WTC11 (cell line): Measurements from ENCODE around the gene SLIT1. TPM values are rescaled to one million over a fixed set of nuclear protein-coding genes. Genes with fewer than 3 reads are reported as not detected.

Experiments used
- ATAC-seq: fragments of 200-7000 bp; cut with Tn5 transposase; 2 replicates; pipeline ENCODE4 v1.10.0; 2021; ENCODE audit warnings: mild to moderate bottlenecking, moderate library complexity
- CTCF ChIA-PET: fragments of 300-600 bp; sonication (Branson Sonifier 250); formaldehyde crosslinking; loops from one replicate; lab custom pipeline; 2021; ENCODE audit warnings: antibody characterized with exemption; lab: Charles Lee
- POLR2A ChIA-PET: fragments of 350-600 bp; sonication (Branson Sonifier 250); formaldehyde crosslinking; loops from one replicate; lab custom pipeline; 2021; ENCODE audit warnings: antibody characterized with exemption; lab: Charles Lee
- DNase-seq: peaks from one replicate; pipeline ENCODE4 v3.0.0; 2021; ENCODE audit warnings: low spot score
- H3K27ac Mint-ChIP-seq: 2 replicates; pipeline ENCODE4 v1.8.0; 2021; ENCODE audit warnings: mixed read lengths
- H3K27me3 Mint-ChIP-seq: 2 replicates; pipeline ENCODE4 v1.8.0; 2021; ENCODE audit warnings: low read depth, mild to moderate bottlenecking, moderate library complexity, mixed read lengths
- H3K36me3 Mint-ChIP-seq: 2 replicates; pipeline ENCODE4 v1.8.0; 2021; ENCODE audit warnings: mixed read lengths
- H3K4me1 Mint-ChIP-seq: 2 replicates; pipeline ENCODE4 v1.8.0; 2022; ENCODE audit warnings: mixed read lengths
- H3K4me3 Mint-ChIP-seq: 2 replicates; pipeline ENCODE4 v1.8.0; 2021; ENCODE audit warnings: mild to moderate bottlenecking, moderate library complexity, mixed read lengths
- H3K9me3 Mint-ChIP-seq: 2 replicates; pipeline ENCODE4 v1.8.0; 2021; ENCODE audit warnings: mixed read lengths
- ATF3 ChIP-seq: sonication (generic); formaldehyde crosslinking; conservative IDR thresholded peaks from 2 replicates; pipeline ENCODE4 v1.8.1; 2022; ENCODE audit warnings: mild to moderate bottlenecking, missing genetic modification reagents
- CREB1 ChIP-seq: sonication (generic); formaldehyde crosslinking; IDR thresholded peaks from 2 replicates; pipeline ENCODE4 v1.8.0; 2023; ENCODE audit warnings: mild to moderate bottlenecking, missing genetic modification reagents
- CREM ChIP-seq: sonication (generic); formaldehyde crosslinking; IDR thresholded peaks from 2 replicates; pipeline ENCODE4 v1.8.1; 2022; ENCODE audit warnings: mild to moderate bottlenecking, missing genetic modification reagents, moderate library complexity
- CTCF ChIP-seq: fragments of 200-600 bp; IDR thresholded peaks from 2 replicates; pipeline ENCODE4 v1.8.0; 2022; ENCODE audit warnings: antibody characterized with exemption
- FOXP1 ChIP-seq: sonication (generic); formaldehyde crosslinking; IDR thresholded peaks from 2 replicates; pipeline ENCODE4 v1.8.0; 2022; ENCODE audit warnings: missing genetic modification reagents, mild to moderate bottlenecking, moderate library complexity, borderline replicate concordance
- HMGA2 ChIP-seq: fragments of 250-450 bp; sonication (Bioruptor Pico); IDR thresholded peaks from 2 replicates; pipeline ENCODE4 v1.4.0; 2021; ENCODE audit warnings: mild to moderate bottlenecking, moderate library complexity
- IRF1 ChIP-seq: sonication (generic); formaldehyde crosslinking; IDR thresholded peaks from 2 replicates; pipeline ENCODE4 v1.8.0; 2023; ENCODE audit warnings: missing genetic modification reagents
- KAT7 ChIP-seq: sonication (generic); formaldehyde crosslinking; IDR thresholded peaks from 2 replicates; pipeline ENCODE4 v1.8.1; 2023; ENCODE audit warnings: missing genetic modification reagents, mild to moderate bottlenecking, borderline replicate concordance
- MLX ChIP-seq: sonication (generic); formaldehyde crosslinking; IDR thresholded peaks from 2 replicates; pipeline ENCODE4 v1.8.1; 2023; ENCODE audit warnings: mild to moderate bottlenecking, missing genetic modification reagents, moderate library complexity
- NR2C2 ChIP-seq: sonication (generic); formaldehyde crosslinking; IDR thresholded peaks from 2 replicates; pipeline ENCODE4 v1.8.0; 2022; ENCODE audit warnings: mild to moderate bottlenecking, missing genetic modification reagents
- SMAD3 ChIP-seq: sonication (generic); formaldehyde crosslinking; IDR thresholded peaks from 2 replicates; pipeline ENCODE4 v1.8.0; 2022; ENCODE audit warnings: missing genetic modification reagents, mild to moderate bottlenecking, borderline replicate concordance
- SMAD4 ChIP-seq: sonication (generic); formaldehyde crosslinking; IDR thresholded peaks from 2 replicates; pipeline ENCODE4 v1.8.0; 2022; ENCODE audit warnings: mild to moderate bottlenecking, missing genetic modification reagents
- TEAD4 ChIP-seq: sonication (generic); formaldehyde crosslinking; IDR thresholded peaks from 2 replicates; pipeline ENCODE4 v1.8.0; 2022; ENCODE audit warnings: mild to moderate bottlenecking, missing genetic modification reagents
- USF1 ChIP-seq: sonication (generic); formaldehyde crosslinking; IDR thresholded peaks from 2 replicates; pipeline ENCODE4 v1.8.0; 2022; ENCODE audit warnings: mild to moderate bottlenecking, missing genetic modification reagents
- ZBTB21 ChIP-seq: sonication (generic); formaldehyde crosslinking; IDR thresholded peaks from 2 replicates; pipeline ENCODE4 v1.8.1; 2023; ENCODE audit warnings: mild to moderate bottlenecking, missing genetic modification reagents, borderline replicate concordance
- ZMAT4 ChIP-seq: fragments of 250-450 bp; sonication (Bioruptor Pico); IDR thresholded peaks from 2 replicates; pipeline ENCODE4 v1.9.0; 2021; ENCODE audit warnings: mild to moderate bottlenecking
- ZNF121 ChIP-seq: sonication (generic); formaldehyde crosslinking; IDR thresholded peaks from 2 replicates; pipeline ENCODE4 v1.8.0; 2023; ENCODE audit warnings: missing genetic modification reagents
- ZNF219 ChIP-seq: sonication (generic); formaldehyde crosslinking; IDR thresholded peaks from 2 replicates; pipeline ENCODE4 v1.8.0; 2023; ENCODE audit warnings: missing genetic modification reagents, mild to moderate bottlenecking, borderline replicate concordance
- ZNF396 ChIP-seq: fragments of 250-450 bp; sonication (Bioruptor Pico); IDR thresholded peaks from 2 replicates; pipeline ENCODE4 v1.8.0; 2021; ENCODE audit warnings: mild to moderate bottlenecking, moderate library complexity, borderline replicate concordance
- total RNA-seq: library from RNA; stranded (reverse); gene quantifications from 3 replicates; pipeline ENCODE4 v1.2.3, GENCODE V29; 2021
- TF ChIP-seq, protein P1 (sequence below): sonication (generic); formaldehyde crosslinking; IDR thresholded peaks from 2 replicates; pipeline ENCODE4 v1.8.1; 2023; ENCODE audit warnings: mild to moderate bottlenecking, missing genetic modification reagents, moderate library complexity
- TF ChIP-seq, protein P2 (sequence below): sonication (generic); formaldehyde crosslinking; IDR thresholded peaks from 2 replicates; pipeline ENCODE4 v1.8.1; 2022; ENCODE audit warnings: mild to moderate bottlenecking, moderate library complexity, missing genetic modification reagents
- TF ChIP-seq, protein P3 (sequence below): sonication (generic); formaldehyde crosslinking; IDR thresholded peaks from 2 replicates; pipeline ENCODE4 v1.8.0; 2022; ENCODE audit warnings: mild to moderate bottlenecking, missing genetic modification reagents
- TF ChIP-seq, protein P4 (sequence below): sonication (generic); formaldehyde crosslinking; IDR thresholded peaks from 2 replicates; pipeline ENCODE4 v1.8.0; 2022; ENCODE audit warnings: mild to moderate bottlenecking, missing genetic modification reagents

The SLIT1 gene
- total RNA-seq, 1 experiment from 2014 or later: 1.6 TPM

DNA sequence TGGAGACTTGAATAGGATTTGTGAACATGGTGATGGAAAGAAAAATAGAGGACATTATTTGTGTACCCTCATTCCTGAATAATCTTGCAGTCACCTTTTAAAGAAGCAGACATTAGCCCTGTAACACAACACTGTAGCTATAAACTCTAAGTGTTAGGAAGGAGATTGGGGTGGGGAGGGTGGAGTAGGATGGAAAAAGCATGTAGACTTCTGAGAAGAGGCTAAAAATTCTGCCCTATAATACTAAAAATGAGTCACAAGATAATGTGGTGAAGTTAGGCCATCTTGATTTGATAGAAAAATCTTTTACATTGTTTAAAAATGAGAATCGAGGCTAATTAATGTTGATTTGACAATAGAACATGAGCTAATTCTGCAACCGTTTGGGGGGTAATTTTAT is 224.9 kb downstream of the SLIT1 start:
- Mint-ChIP-seq H3K36me3 (peaks cover 1% of the 10 kb centered on the region; the same call in 1 of the 2 replicates), H3K27me3 (no peaks in the 10 kb centered on the region), H3K9me3 (no peaks in the 10 kb centered on the region), H3K27ac (no peak overlapping the region), H3K4me3 (no peak overlapping the region), H3K4me1 (no peaks in the 10 kb centered on the region)
- ATAC-seq: no peak
- POLR2A ChIA-PET: no interaction called here
- DNase-seq: no peak
- TF ChIP-seq NR2C2 (CRISPR knock-in tag) (no peak), KAT7 (CRISPR knock-in tag) (no peak), ZNF396 (CRISPR knock-in tag) (no peak), USF1 (CRISPR knock-in tag) (no peak), ZMAT4 (CRISPR knock-in tag) (no peak), ZBTB21 (no peak), ZNF121 (CRISPR knock-in tag) (no peak), CREM (CRISPR knock-in tag) (no peak), SMAD3 (no peak), MLX (no peak), HMGA2 (no peak), IRF1 (no peak), ATF3 (no peak), ZNF219 (no peak), SMAD4 (CRISPR knock-in tag) (no peak), CREB1 (CRISPR knock-in tag) (no peak), TEAD4 (CRISPR knock-in tag) (no peak)
- TF ChIP-seq, protein P1, sequence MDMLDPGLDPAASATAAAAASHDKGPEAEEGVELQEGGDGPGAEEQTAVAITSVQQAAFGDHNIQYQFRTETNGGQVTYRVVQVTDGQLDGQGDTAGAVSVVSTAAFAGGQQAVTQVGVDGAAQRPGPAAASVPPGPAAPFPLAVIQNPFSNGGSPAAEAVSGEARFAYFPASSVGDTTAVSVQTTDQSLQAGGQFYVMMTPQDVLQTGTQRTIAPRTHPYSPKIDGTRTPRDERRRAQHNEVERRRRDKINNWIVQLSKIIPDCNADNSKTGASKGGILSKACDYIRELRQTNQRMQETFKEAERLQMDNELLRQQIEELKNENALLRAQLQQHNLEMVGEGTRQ (CRISPR knock-in tag): no peak
- TF ChIP-seq, protein P2, sequence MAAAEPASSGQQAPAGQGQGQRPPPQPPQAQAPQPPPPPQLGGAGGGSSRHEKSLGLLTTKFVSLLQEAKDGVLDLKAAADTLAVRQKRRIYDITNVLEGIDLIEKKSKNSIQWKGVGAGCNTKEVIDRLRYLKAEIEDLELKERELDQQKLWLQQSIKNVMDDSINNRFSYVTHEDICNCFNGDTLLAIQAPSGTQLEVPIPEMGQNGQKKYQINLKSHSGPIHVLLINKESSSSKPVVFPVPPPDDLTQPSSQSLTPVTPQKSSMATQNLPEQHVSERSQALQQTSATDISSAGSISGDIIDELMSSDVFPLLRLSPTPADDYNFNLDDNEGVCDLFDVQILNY (CRISPR knock-in tag): no peak
- CTCF ChIA-PET: no interaction called here

DNA sequence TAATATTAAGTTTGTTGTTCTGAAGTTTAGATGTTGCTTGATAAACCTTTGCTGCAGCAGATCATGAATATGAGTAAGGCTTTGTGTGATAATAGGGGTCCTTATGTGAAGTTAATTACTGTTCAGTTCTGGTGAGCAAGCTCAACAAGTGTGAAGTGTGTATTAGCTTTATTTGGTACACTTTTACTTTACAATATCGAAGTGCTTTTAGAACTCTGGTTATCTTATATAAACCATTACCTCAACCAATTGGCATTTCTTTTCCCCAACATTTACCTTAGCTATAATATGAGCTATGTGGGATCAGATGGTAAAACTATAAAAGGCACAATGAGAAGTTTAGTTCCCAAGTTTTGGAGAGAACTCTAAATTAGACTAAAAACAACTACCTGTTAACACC is 226.0 kb downstream of the SLIT1 start:
- CTCF ChIA-PET: interaction anchor here (0.7 to 1.2 kb wide), 4 partner anchors 10 to 469 kb away, joined by 3 read pairs; no protein-coding TSS in a partner anchor
- Mint-ChIP-seq H3K4me3 (no peak overlapping the region), H3K36me3 (peaks cover 13% of the 10 kb centered on the region), H3K27me3 (no peaks in the 10 kb centered on the region), H3K4me1 (no peaks in the 10 kb centered on the region), H3K9me3 (no peaks in the 10 kb centered on the region), H3K27ac (no peak overlapping the region)
- POLR2A ChIA-PET: no interaction called here
- no peak for TF ChIP-seq CTCF
- no peak for TF ChIP-seq FOXP1
- TF ChIP-seq, protein P3, sequence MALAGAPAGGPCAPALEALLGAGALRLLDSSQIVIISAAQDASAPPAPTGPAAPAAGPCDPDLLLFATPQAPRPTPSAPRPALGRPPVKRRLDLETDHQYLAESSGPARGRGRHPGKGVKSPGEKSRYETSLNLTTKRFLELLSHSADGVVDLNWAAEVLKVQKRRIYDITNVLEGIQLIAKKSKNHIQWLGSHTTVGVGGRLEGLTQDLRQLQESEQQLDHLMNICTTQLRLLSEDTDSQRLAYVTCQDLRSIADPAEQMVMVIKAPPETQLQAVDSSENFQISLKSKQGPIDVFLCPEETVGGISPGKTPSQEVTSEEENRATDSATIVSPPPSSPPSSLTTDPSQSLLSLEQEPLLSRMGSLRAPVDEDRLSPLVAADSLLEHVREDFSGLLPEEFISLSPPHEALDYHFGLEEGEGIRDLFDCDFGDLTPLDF (CRISPR knock-in tag): no peak
- TF ChIP-seq ZNF219: no peak
- no peak for TF ChIP-seq NR2C2 (CRISPR knock-in tag)
- TF ChIP-seq, protein P4, sequence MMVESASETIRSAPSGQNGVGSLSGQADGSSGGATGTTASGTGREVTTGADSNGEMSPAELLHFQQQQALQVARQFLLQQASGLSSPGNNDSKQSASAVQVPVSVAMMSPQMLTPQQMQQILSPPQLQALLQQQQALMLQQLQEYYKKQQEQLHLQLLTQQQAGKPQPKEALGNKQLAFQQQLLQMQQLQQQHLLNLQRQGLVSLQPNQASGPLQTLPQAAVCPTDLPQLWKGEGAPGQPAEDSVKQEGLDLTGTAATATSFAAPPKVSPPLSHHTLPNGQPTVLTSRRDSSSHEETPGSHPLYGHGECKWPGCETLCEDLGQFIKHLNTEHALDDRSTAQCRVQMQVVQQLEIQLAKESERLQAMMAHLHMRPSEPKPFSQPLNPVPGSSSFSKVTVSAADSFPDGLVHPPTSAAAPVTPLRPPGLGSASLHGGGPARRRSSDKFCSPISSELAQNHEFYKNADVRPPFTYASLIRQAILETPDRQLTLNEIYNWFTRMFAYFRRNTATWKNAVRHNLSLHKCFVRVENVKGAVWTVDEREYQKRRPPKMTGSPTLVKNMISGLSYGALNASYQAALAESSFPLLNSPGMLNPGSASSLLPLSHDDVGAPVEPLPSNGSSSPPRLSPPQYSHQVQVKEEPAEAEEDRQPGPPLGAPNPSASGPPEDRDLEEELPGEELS (CRISPR knock-in tag): no peak
- ATAC-seq (no peak), DNase-seq (no peak)
